Karpas-422 (cell line): ENCODE data around the gene OTOP3. TPM values are rescaled to one million over a fixed set of nuclear protein-coding genes. Genes with fewer than 3 reads are reported as not detected.

Source experiments
- DNase-seq: peaks from one replicate; pipeline ENCODE4 v3.0.0-alpha.2; 2015
- H2AFZ ChIP-seq: fragments of 200-600 bp; sonication (generic); 2 replicates; pipeline ENCODE4 v1.6.1; 2014; ENCODE audit warnings: antibody characterized with exemption, low read length, mixed read lengths
- H3K27ac ChIP-seq: fragments of 200-600 bp; sonication (generic); 2 replicates; pipeline ENCODE4 v1.5.1; 2014; ENCODE audit warnings: mild to moderate bottlenecking, low read length, moderate library complexity
- H3K27me3 ChIP-seq: fragments of 200-600 bp; sonication (generic); 2 replicates; pipeline ENCODE4 v1.6.1; 2014; ENCODE audit warnings: low read length, mixed read lengths
- H3K36me3 ChIP-seq: fragments of 200-600 bp; sonication (generic); 2 replicates; pipeline ENCODE4 v1.6.1; 2014; ENCODE audit warnings: low read length, mixed read lengths; ENCODE audit not compliant: insufficient read depth
- H3K4me1 ChIP-seq: fragments of 200-600 bp; sonication (generic); 2 replicates; pipeline ENCODE4 v1.6.1; 2014; ENCODE audit warnings: mild to moderate bottlenecking, low read length, mixed read lengths
- H3K4me2 ChIP-seq: fragments of 200-600 bp; sonication (generic); 2 replicates; pipeline ENCODE4 v1.6.1; 2014; ENCODE audit warnings: low read length, low read depth, mild to moderate bottlenecking; ENCODE audit not compliant: poor library complexity, severe bottlenecking
- H3K4me3 ChIP-seq: fragments of 200-600 bp; sonication (generic); 2 replicates; pipeline ENCODE4 v1.5.1; 2014; ENCODE audit warnings: mild to moderate bottlenecking, antibody characterized with exemption, low read length, mixed read lengths
- H3K79me2 ChIP-seq: fragments of 200-600 bp; sonication (generic); 2 replicates; pipeline ENCODE4 v1.6.1; 2014; ENCODE audit warnings: mild to moderate bottlenecking, low read length, mixed read lengths
- H3K9ac ChIP-seq: fragments of 200-600 bp; sonication (generic); 2 replicates; pipeline ENCODE4 v1.6.0; 2014; ENCODE audit warnings: low read length
- H3K9me2 ChIP-seq: fragments of 200-600 bp; sonication (generic), shearing (Covaris generic); replicated peaks from 2 replicates; pipeline ENCODE4 v1.6.0; 2014; ENCODE audit warnings: mild to moderate bottlenecking, low read length, moderate library complexity; ENCODE audit not compliant: insufficient read depth
- H3K9me3 ChIP-seq: fragments of 300-700, 200-600 bp; sonication (generic); 2 replicates; pipeline ENCODE4 v1.6.1; 2014; ENCODE audit warnings: low read length, mixed read lengths
- H4K20me1 ChIP-seq: fragments of 200-600 bp; sonication (generic); 2 replicates; pipeline ENCODE4 v1.6.1; 2014; ENCODE audit warnings: mild to moderate bottlenecking, antibody characterized with exemption, low read length, low read depth; ENCODE audit not compliant: insufficient read depth
- total RNA-seq: library from RNA; depleted of rRNA; stranded (reverse); fragments of >200 nt; shearing (Covaris generic); gene quantifications from 2 replicates; pipeline ENCODE4 v1.2.3, GENCODE V29; 2014; ENCODE audit warnings: low replicate concordance

OTOP3 gene
- total RNA-seq, 1 experiment from 2014 or later, result not detected

DNA sequence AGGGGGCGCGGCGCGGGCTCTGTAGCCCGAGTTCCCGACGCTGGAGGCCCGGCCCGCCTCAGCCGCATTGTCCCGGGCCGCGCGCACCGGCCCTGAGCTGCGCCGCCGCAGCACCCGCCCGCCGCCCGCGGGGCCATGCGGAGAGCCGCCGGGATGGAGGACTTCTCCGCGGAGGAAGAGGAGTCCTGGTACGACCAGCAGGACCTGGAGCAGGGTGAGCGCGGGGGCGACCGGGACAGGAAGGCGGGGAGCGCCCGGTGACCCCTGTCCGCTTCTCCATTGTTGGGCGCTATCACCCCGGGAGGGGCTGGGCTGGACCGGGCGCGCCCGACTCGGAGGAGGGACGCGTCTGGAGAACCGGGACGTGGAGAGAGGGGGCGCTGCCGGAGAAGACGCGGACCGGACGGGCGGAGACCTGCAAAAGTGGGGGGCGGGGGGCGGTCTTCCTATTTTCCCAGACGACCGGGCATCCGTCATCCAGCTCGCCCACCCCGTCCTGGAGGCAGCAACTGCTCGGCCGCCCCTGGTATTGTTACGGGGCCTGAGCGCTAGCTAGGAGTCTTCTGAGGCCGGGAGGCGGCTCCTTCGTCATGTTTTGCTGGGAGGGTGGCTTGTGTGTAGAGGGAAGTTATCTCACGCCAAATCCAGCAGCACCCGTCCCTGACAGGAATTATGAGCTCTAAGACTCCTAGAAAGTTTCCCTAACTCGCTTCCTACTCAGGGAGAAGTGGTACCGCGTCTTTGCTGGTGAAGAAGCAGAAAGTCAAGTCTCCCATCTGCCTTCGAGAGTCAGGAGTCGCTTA lies 52.4 kb downstream of the OTOP3 start:
- H3K9me3 ChIP-seq, result no peaks in the 10 kb centered on the region
- no peaks in the 10 kb centered on the region for H3K4me1 ChIP-seq
- H3K36me3 ChIP-seq, result no peaks in the 10 kb centered on the region
- no peak overlapping the region for H3K27ac ChIP-seq
- H3K9ac ChIP-seq, result no peak overlapping the region
- DNase-seq, result no peak
- H2AFZ ChIP-seq, result no peak overlapping the region
- H3K79me2 ChIP-seq, result no peaks in the 10 kb centered on the region
- no peak overlapping the region for H3K4me2 ChIP-seq
- H3K9me2 ChIP-seq, result no peaks in the 10 kb centered on the region
- H3K4me3 ChIP-seq, result no peak overlapping the region
- H3K27me3 ChIP-seq, result no peaks in the 10 kb centered on the region
- H4K20me1 ChIP-seq, result no peaks in the 10 kb centered on the region

- H3K27me3 ChIP-seq, result no peaks in the 10 kb centered on the region
- H3K4me2 ChIP-seq, result no peak overlapping the region
- H3K36me3 ChIP-seq, result no peaks in the 10 kb centered on the region
- no peak overlapping the region for H2AFZ ChIP-seq
- no peaks in the 10 kb centered on the region for H3K4me1 ChIP-seq
- no peaks in the 10 kb centered on the region for H3K9me3 ChIP-seq
- no peak overlapping the region for H3K9ac ChIP-seq
- no peak for DNase-seq
- no peaks in the 10 kb centered on the region for H3K9me2 ChIP-seq
- H3K27ac ChIP-seq, result no peak overlapping the region
- no peaks in the 10 kb centered on the region for H4K20me1 ChIP-seq
- H3K79me2 ChIP-seq, result no peaks in the 10 kb centered on the region
- H3K4me3 ChIP-seq, result no peak overlapping the region
These were observed 54.9 kb downstream of the OTOP3 start for GRCh38 chr17:74990581-74991105.

DNA sequence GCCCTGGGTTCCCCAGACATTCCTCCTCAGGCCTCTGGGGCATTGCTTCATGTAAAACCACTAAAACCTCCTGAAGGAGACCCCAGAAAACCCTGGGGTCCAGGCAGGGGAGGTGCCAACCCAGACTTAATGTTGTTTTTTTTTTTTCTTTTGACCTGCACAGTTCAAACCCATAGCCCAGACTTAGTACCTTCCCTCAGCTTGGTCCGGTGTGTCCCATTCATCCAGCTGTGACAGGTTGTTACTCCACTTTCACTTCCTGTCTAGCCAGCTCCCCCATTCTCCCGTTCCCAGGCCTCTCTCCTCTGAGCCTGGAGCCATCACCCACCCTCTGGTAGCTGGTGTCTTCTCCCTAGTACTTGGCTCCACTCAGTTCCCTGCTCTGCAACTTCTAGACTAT lies 56.5 kb downstream of the OTOP3 start:
- Histone ChIP-seq H3K4me2 (no peak overlapping the region), H4K20me1 (no peaks in the 10 kb centered on the region), H3K36me3 (no peaks in the 10 kb centered on the region), H3K27me3 (no peaks in the 10 kb centered on the region), H2AFZ (no peak overlapping the region), H3K4me1 (no peaks in the 10 kb centered on the region), H3K9me3 (no peaks in the 10 kb centered on the region), H3K27ac (no peak overlapping the region), H3K79me2 (no peaks in the 10 kb centered on the region), H3K9ac (no peak overlapping the region), H3K4me3 (no peak overlapping the region), H3K9me2 (no peaks in the 10 kb centered on the region)
- DNase-seq, result no peak

GRCh38 chr17:74994440-74994839 lies 58.7 kb downstream of the OTOP3 start:
- H3K36me3 ChIP-seq, result no peaks in the 10 kb centered on the region
- no peak overlapping the region for H3K9ac ChIP-seq
- no peak overlapping the region for H2AFZ ChIP-seq
- H4K20me1 ChIP-seq, result no peaks in the 10 kb centered on the region
- no peak overlapping the region for H3K4me2 ChIP-seq
- DNase-seq, result no peak
- no peaks in the 10 kb centered on the region for H3K79me2 ChIP-seq
- H3K27me3 ChIP-seq, result no peaks in the 10 kb centered on the region
- H3K4me3 ChIP-seq, result no peak overlapping the region
- no peak overlapping the region for H3K27ac ChIP-seq
- H3K9me2 ChIP-seq, result no peaks in the 10 kb centered on the region
- H3K9me3 ChIP-seq, result no peaks in the 10 kb centered on the region
- H3K4me1 ChIP-seq, result no peaks in the 10 kb centered on the region

DNA sequence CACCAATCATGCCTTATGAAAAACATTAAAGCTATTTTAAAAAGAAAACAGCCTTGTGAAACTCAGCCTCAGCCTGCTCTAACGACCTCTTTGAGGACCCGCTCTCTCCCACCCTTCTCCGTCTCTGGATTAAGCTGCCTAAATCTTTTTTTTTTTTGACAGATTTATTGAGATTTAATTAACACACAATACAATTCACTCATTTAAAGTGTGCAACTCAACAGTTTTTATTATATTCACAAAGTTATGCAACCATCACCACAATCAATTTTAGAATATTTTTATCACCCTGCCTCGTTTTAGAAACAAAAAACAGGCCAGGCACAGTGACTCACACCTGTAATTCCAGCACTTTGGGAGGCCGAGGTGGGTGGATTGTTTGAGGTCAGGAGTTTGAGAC lies 60.1 kb downstream of the OTOP3 start:
- Histone ChIP-seq H3K9me2 (no peaks in the 10 kb centered on the region), H3K36me3 (no peaks in the 10 kb centered on the region), H3K4me1 (no peaks in the 10 kb centered on the region), H3K4me2 (no peak overlapping the region), H3K9me3 (no peaks in the 10 kb centered on the region), H2AFZ (no peak overlapping the region), H4K20me1 (no peaks in the 10 kb centered on the region), H3K27ac (no peak overlapping the region), H3K79me2 (no peaks in the 10 kb centered on the region), H3K9ac (no peak overlapping the region), H3K4me3 (no peak overlapping the region), H3K27me3 (no peaks in the 10 kb centered on the region)
- DNase-seq, result no peak

- Histone ChIP-seq H3K9me3 (no peaks in the 10 kb centered on the region), H2AFZ (no peak overlapping the region), H3K4me2 (no peak overlapping the region), H3K36me3 (no peaks in the 10 kb centered on the region), H4K20me1 (no peaks in the 10 kb centered on the region), H3K4me3 (no peak overlapping the region), H3K27me3 (no peaks in the 10 kb centered on the region), H3K9me2 (no peaks in the 10 kb centered on the region), H3K27ac (no peak overlapping the region), H3K4me1 (no peaks in the 10 kb centered on the region), H3K79me2 (no peaks in the 10 kb centered on the region), H3K9ac (no peak overlapping the region)
- DNase-seq, result no peak
These were observed 63.1 kb downstream of the OTOP3 start for GRCh38 chr17:74998783-74999182.

- no peak for DNase-seq
- no peak overlapping the region for H2AFZ ChIP-seq
These were observed 63.8 kb downstream of the OTOP3 start for GRCh38 chr17:74999523-74999922.

More at GRCh38 chr17:74999523-74999922, 63.8 kb downstream of the OTOP3 start:
- no peak overlapping the region for H3K9ac ChIP-seq
- no peak overlapping the region for H3K27ac ChIP-seq
- H3K4me3 ChIP-seq, result no peak overlapping the region
- H3K79me2 ChIP-seq, result no peaks in the 10 kb centered on the region
- no peaks in the 10 kb centered on the region for H4K20me1 ChIP-seq
- no peak overlapping the region for H3K4me2 ChIP-seq
- no peaks in the 10 kb centered on the region for H3K27me3 ChIP-seq
- H3K4me1 ChIP-seq, result no peaks in the 10 kb centered on the region
- no peaks in the 10 kb centered on the region for H3K9me3 ChIP-seq
- H3K36me3 ChIP-seq, result no peaks in the 10 kb centered on the region
- H3K9me2 ChIP-seq, result no peaks in the 10 kb centered on the region
